T47D (cell line): ENCODE data around the gene TMEM108.
A peak's percentile ranks its signal among the peaks of the same experiment; 100 is the strongest.

Experiments
- DNase-seq, 2 experiments: peaks; one replicate each; pipeline versions ENCODE4 v3.0.0 to v3.0.0-alpha.2; 2011 to 2012; ENCODE audit warnings: low read depth in 1 of 2, low spot score in 1 of 2
- JUND ChIP-seq: IDR thresholded peaks from 2 replicates; pipeline ENCODE4 v1.6.1; 2012; ENCODE audit warnings: low read depth
- in situ Hi-C: cut with HindIII; loops from 2 replicates; pipeline ENCODE4 v1.10.0; 2016; ENCODE audit warnings: low sequenced_read_pairs, low pct_unique_long_range_greater_than_20kb

TMEM108 gene

GRCh38 chr3:133038731-133039375 is 662 bp downstream of the TMEM108 start:
- DNase-seq: peak; percentile 22 to 60
- in situ Hi-C loops: no loop called here
- no peak for TF ChIP-seq JUND

DNA sequence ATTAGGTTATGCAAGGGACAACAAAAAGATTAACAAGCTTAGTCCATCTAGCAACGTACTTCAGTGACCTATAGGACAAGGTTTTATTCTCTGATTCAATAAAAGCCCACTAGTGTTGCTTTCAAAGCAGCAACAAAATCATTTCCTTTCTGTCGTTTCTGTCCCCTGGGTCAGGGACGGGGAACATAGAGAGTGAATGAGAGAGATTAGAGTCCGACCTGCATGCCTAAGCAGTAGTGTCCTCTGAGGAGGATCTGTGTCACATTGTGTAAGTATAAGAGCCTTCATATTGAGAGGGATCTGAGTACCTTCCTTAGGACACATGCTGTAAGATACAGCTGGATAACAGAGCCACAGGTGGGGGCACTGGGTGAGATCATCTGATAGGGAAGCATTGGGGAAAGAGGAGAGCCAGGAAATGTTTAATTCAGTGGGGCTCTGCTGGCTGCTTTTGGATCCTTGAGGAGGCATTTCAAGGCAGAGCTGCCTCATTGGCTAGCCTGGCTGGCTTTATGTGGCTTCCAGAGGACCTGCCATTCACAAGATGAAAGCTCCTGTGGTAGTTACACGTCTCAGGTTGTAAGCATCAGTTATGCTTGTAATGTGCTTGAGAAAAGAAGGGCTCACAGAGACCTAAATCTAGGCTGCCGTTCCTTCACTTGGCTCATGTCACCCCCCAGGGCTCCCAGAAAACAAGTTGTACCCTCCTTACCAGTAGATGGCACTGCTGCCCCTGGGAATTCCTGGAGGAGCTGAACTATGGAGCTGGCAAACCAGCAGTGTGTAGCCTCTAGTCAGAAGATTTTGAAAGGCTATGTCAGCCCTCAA is 2.7 kb downstream of the TMEM108 start:
- DNase-seq: peak; percentile 88 to 92
- TF ChIP-seq JUND: no peak
- in situ Hi-C loops: no loop called here

- in situ Hi-C loops: no loop called here
- DNase-seq: no peak
- no peak for TF ChIP-seq JUND
Measured at GRCh38 chr3:133041524-133041829, 3.3 kb downstream of the TMEM108 start.

- no peak for DNase-seq
- in situ Hi-C loops: no loop called here
- no peak for TF ChIP-seq JUND
Measured at GRCh38 chr3:133042778-133043177, 4.6 kb downstream of the TMEM108 start.

DNA sequence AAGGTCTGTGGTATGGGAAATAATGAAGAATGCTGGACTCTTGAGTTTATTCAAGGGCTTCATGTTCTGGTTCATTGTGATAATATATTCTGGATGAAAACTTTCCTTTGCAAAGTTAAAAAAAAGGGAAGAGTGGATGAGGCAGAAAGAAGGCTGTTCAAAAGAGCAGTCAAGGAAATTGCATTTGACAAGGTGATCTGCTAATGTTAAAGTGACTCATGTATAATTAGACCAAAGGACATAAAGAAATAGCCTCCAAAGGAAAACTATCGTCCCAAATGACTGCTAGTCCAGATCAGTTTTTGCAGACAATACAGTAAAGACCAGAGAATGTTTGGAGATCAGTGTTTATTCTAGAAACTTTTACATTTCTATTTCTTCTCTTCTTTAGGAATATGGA is 9.8 kb downstream of the TMEM108 start:
- TF ChIP-seq JUND: no peak
- no peak for DNase-seq
- in situ Hi-C loops: no loop called here

- no peak for TF ChIP-seq JUND
- no peak for DNase-seq
- in situ Hi-C loops: no loop called here
Measured at GRCh38 chr3:133049491-133049890, 11.3 kb downstream of the TMEM108 start.

DNA sequence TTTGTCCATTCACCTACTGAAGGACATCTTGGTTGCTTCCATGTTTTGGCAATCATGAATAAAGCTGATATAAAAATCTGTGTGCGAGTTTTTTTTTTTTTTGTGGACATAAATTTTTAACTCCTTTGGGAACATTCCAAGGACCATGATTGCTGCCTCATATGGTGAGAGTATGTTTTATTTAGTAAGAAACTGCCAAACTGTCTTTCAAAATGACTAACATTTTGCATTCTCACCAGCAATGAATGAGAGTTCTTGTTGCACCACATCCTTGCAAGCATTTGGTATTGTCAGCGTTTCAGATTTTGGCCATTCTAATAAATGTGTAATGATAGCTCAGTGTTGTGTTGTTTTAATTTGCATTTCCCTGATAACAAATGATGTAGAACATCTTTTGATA is 12.7 kb downstream of the TMEM108 start:
- in situ Hi-C loops: no loop called here
- TF ChIP-seq JUND: no peak
- DNase-seq: no peak

- DNase-seq: no peak
- in situ Hi-C loops: no loop called here
- TF ChIP-seq JUND: no peak
Measured at GRCh38 chr3:133053532-133053931, 15.3 kb downstream of the TMEM108 start.

DNA sequence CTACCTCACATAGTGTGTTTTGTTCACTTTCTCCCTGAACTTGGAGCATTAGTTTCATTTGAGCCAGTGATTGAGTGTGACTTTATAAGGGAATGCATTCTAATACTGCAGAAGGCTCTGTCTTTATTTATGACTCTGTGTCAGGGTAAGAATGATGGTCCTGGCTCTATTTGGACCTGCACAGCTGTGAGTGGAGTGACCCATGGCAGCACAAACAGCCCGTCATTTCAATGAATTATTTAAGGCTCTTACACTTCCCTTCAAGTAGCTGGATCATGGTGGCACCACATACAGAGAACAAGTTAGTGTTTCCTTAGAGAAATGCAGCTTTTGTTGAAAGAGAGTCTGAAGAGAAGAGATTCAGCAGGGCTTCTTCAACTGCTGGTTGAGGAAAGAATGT is 16.4 kb downstream of the TMEM108 start:
- TF ChIP-seq JUND: no peak
- no peak for DNase-seq
- in situ Hi-C loops: no loop called here

GRCh38 chr3:133055339-133055738 is 17.1 kb downstream of the TMEM108 start:
- TF ChIP-seq JUND: no peak
- no peak for DNase-seq
- in situ Hi-C loops: no loop called here

DNA sequence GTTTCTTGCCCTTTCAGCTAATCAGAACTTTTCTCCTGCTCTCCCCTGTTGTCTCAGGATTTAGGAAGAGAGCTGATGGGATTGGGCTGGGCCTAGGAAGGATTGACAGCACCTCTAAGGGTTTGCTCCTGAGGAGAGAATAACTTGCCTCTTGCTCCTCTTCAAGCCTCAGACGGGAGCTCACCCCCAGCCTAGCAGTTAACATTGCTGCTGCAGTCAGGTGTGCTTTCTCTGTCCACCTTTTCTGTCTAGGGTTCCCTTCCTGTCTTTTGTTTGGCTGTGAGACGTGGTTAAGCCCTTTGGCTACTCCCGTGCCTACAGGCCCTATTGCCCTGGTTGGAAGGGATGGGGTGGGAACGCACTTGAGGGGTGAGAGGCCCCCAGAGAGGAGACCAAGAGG is 20.1 kb downstream of the TMEM108 start:
- DNase-seq: no peak
- in situ Hi-C loops: no loop called here
- no peak for TF ChIP-seq JUND

GRCh38 chr3:133058831-133059230 is 20.6 kb downstream of the TMEM108 start:
- DNase-seq: no peak
- TF ChIP-seq JUND: no peak
- in situ Hi-C loops: no loop called here

DNA sequence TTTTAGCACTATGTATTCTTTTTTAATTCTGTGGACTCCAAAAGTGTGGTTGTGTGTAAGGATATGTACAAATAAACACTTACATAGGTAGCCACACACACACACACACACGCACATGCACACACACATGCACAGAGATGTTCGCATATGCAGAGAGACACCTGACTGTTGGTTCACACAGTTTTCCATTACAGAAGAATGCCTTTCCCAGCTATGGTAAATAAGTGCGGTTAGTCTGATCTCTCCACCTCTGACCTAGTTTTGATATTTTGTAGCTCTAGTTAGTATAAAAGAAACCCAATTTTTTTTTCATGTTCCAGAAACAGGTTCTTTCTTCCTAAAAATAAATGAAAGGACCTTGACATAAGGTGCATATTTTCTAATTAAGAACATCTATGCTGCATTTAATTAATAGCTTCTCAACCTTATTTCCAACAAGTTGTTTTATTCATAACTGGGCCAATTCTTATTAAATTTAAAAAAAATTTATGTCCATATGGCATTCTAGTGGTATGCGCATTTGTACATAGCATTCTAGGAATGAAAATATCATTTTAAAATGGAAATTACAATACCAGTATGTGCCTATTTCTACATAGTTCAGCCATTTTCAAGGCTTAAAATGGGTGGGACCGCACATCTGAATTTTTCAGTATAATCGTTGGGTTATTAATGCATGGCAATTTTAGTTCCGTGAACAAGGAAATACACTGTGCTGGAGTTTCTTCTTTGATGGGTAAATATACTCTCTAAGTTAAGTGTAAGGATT is 27.2 kb downstream of the TMEM108 start:
- in situ Hi-C loops: no loop called here
- DNase-seq: no peak
- no peak for TF ChIP-seq JUND

- DNase-seq: no peak
- in situ Hi-C loops: no loop called here
- TF ChIP-seq JUND: no peak
Measured at GRCh38 chr3:133066026-133066425, 27.8 kb downstream of the TMEM108 start.
